SK-N-SH (cell line): ENCODE data around the gene DPP10. TPM values are rescaled to one million over a fixed set of nuclear protein-coding genes. Genes with fewer than 3 reads are reported as not detected.

Experiments
- CTCF ChIA-PET: fragments of 300-600, 350-600 bp; formaldehyde crosslinking; extraction: SDS; loops from one replicate; lab custom pipeline; 2021; lab: Yijun Ruan, JAX
- POLR2A ChIA-PET: fragments of 350-600 bp; sonication (Branson Sonifier 250); formaldehyde crosslinking; extraction: SDS; loops from one replicate; lab custom pipeline; 2020; ENCODE audit warnings: antibody characterized with exemption, inconsistent platforms; lab: Yijun Ruan, JAX
- DNase-seq: peaks from one replicate; pipeline ENCODE4 v3.0.0; 2012
- H2AFZ ChIP-seq: fragments of 200-600 bp; sonication (generic); 2 replicates; pipeline ENCODE4 v1.8.1; 2016; ENCODE audit warnings: antibody characterized with exemption, mild to moderate bottlenecking, low read depth
- H3F3A ChIP-seq: fragments of 200-600 bp; sonication (generic); replicated peaks from 2 replicates; pipeline ENCODE3; 2016; ENCODE audit warnings: antibody characterized with exemption, mild to moderate bottlenecking; ENCODE audit not compliant: insufficient read depth
- H3K27ac ChIP-seq, 2 experiments: fragments of 200-500 bp in 1 of 2; fragments of 200-600 bp in 1 of 2; sonication (Bioruptor generic) in 1 of 2; sonication (generic), shearing (Covaris generic) in 1 of 2; 2 replicates each; pipeline versions ENCODE4 v1.5.1 to v1.6.1; 2014 to 2016; ENCODE audit warnings: low read depth in 2 of 2, inconsistent platforms in 1 of 2, low read length in 1 of 2, mild to moderate bottlenecking in 1 of 2, mixed read lengths in 1 of 2
- H3K27me3 ChIP-seq: fragments of 200-600 bp; sonication (generic), shearing (Covaris generic); 2 replicates; pipeline ENCODE4 v1.6.1; 2016; ENCODE audit warnings: mixed run types; ENCODE audit not compliant: insufficient read depth
- H3K36me3 ChIP-seq, 2 experiments: fragments of 200-500 bp in 1 of 2; fragments of 200-600 bp in 1 of 2; sonication (Bioruptor generic) in 1 of 2; sonication (generic) in 1 of 2; replicated peaks in 1 of 2; 2 replicates each; pipeline versions ENCODE3 to v1.5.1; 2014 to 2016; ENCODE audit warnings: low read length in 1 of 2, mild to moderate bottlenecking in 1 of 2; ENCODE audit not compliant: insufficient read depth in 2 of 2, control insufficient read depth in 1 of 2
- H3K4me1 ChIP-seq, 2 experiments: fragments of 200-500 bp in 1 of 2; fragments of 200-600 bp in 1 of 2; sonication (Bioruptor generic) in 1 of 2; sonication (generic), shearing (Covaris generic) in 1 of 2; 2 replicates each; pipeline versions ENCODE4 v1.5.1 to v1.6.1; 2014 to 2016; ENCODE audit warnings: low read depth in 1 of 2, low read length in 1 of 2, mixed run types in 1 of 2; ENCODE audit not compliant: insufficient read depth in 2 of 2, control insufficient read depth in 1 of 2
- H3K4me2 ChIP-seq: fragments of 200-600 bp; sonication (generic), shearing (Covaris generic); 2 replicates; pipeline ENCODE4 v1.6.1; 2017; ENCODE audit warnings: mixed run types
- H3K4me3 ChIP-seq, 2 experiments: fragments of 200-500 bp in 1 of 2; fragments of 200-600 bp in 1 of 2; sonication (Bioruptor generic) in 1 of 2; sonication (generic), shearing (Covaris generic) in 1 of 2; 2 replicates each; pipeline versions ENCODE4 v1.5.1 to v1.8.1; 2014 to 2016; ENCODE audit warnings: low read depth in 2 of 2, inconsistent platforms in 1 of 2, low read length in 1 of 2, mild to moderate bottlenecking in 1 of 2, mixed read lengths in 1 of 2, moderate library complexity in 1 of 2
- H3K79me2 ChIP-seq: fragments of 200-600 bp; sonication (generic); 2 replicates; pipeline ENCODE4 v1.8.1; 2017; ENCODE audit warnings: mild to moderate bottlenecking; ENCODE audit not compliant: insufficient read depth
- H3K9ac ChIP-seq: fragments of 200-600 bp; sonication (generic); 2 replicates; pipeline ENCODE4 v1.6.1; 2017; ENCODE audit warnings: mixed run types
- H3K9me2 ChIP-seq: fragments of 200-600 bp; sonication (generic); 2 replicates; pipeline ENCODE4 v1.6.1; 2017; ENCODE audit warnings: mixed run types
- H3K9me3 ChIP-seq: fragments of 200-600 bp; sonication (generic); 2 replicates; pipeline ENCODE4 v1.6.1; 2017; ENCODE audit warnings: mixed run types, mild to moderate bottlenecking, moderate library complexity
- H4K20me1 ChIP-seq: fragments of 200-600 bp; sonication (generic); 2 replicates; pipeline ENCODE4 v1.6.1; 2017; ENCODE audit warnings: mild to moderate bottlenecking, mixed run types; ENCODE audit not compliant: insufficient read depth
- CHD2 ChIP-seq: fragments of 150-350 bp; IDR thresholded peaks from 2 replicates; pipeline ENCODE4 v1.6.1; 2018; ENCODE audit warnings: low read length; ENCODE audit not compliant: partially characterized antibody
- ELF1 ChIP-seq: IDR thresholded peaks from 2 replicates; pipeline ENCODE4 v1.4.0; 2012
- EP300 ChIP-seq, 2 experiments: IDR thresholded peaks; 2 replicates each; pipeline versions ENCODE4 v1.4.0 to v1.6.1; 2012; ENCODE audit warnings: borderline replicate concordance in 1 of 2, low read depth in 1 of 2, low read length in 1 of 2
- EZH2phosphoT487 ChIP-seq: fragments of 200-600 bp; sonication (generic); IDR thresholded peaks from 2 replicates; pipeline ENCODE4 v1.6.1; 2017; ENCODE audit warnings: low read depth, mixed run types, mild to moderate bottlenecking, antibody characterized with exemption, moderate library complexity, borderline replicate concordance
- FOSL2 ChIP-seq: IDR thresholded peaks from 2 replicates; pipeline ENCODE4 v1.4.0; 2012; ENCODE audit warnings: low read depth, mild to moderate bottlenecking, moderate library complexity, borderline replicate concordance
- GATA2 ChIP-seq: sonication (generic); formaldehyde crosslinking; IDR thresholded peaks from 2 replicates; pipeline ENCODE4 v1.5.0; 2020; ENCODE audit warnings: mild to moderate bottlenecking, missing genetic modification reagents
- NRF1 ChIP-seq: IDR thresholded peaks from 2 replicates; pipeline ENCODE4 v1.6.1; 2012; ENCODE audit warnings: low read depth, mild to moderate bottlenecking, low read length
- POLR2AphosphoS5 ChIP-seq: IDR thresholded peaks from 2 replicates; pipeline ENCODE4 v1.6.1; 2012; ENCODE audit warnings: low read depth, low read length
- REST ChIP-seq: IDR thresholded peaks from 2 replicates; pipeline ENCODE4 v1.6.1; 2012; ENCODE audit warnings: mild to moderate bottlenecking, low read depth, low read length, moderate library complexity
- RXRA ChIP-seq: IDR thresholded peaks from 2 replicates; pipeline ENCODE4 v1.4.0; 2012; ENCODE audit warnings: low read depth, mild to moderate bottlenecking, borderline replicate concordance
- SIN3A ChIP-seq: IDR thresholded peaks from 2 replicates; pipeline ENCODE4 v1.6.1; 2012; ENCODE audit warnings: low read depth, mild to moderate bottlenecking, low read length, moderate library complexity, borderline replicate concordance
- TAF1 ChIP-seq: IDR thresholded peaks from 2 replicates; pipeline ENCODE4 v1.6.1; 2012; ENCODE audit warnings: low read depth, mild to moderate bottlenecking, low read length, moderate library complexity, borderline replicate concordance
- TEAD4 ChIP-seq: IDR thresholded peaks from 2 replicates; pipeline ENCODE4 v1.4.0; 2012; ENCODE audit warnings: mild to moderate bottlenecking, borderline replicate concordance; ENCODE audit not compliant: insufficient read depth
- YY1 ChIP-seq: IDR thresholded peaks from 2 replicates; pipeline ENCODE4 v1.4.0; 2012; ENCODE audit warnings: low read depth, mild to moderate bottlenecking
- WGBS: methylation state at CpG from one replicate; pipeline ENCODE4 v1.1.6; 2017; ENCODE audit warnings: low lambda C conversion rate; 5-methylcytosine and 5-hydroxymethylcytosine counted together
- polyA plus RNA-seq, 3 experiments: library from polyadenylated mRNA; depleted of rRNA; stranded (reverse); fragments of >200 nt; gene quantifications; 2 replicates each; pipeline ENCODE4 v1.2.3, GENCODE V29; 2012
- TF ChIP-seq, protein P1 (sequence below): fragments of 150-350 bp; IDR thresholded peaks from 2 replicates; pipeline ENCODE4 v1.6.1; 2016; ENCODE audit warnings: mild to moderate bottlenecking, low read depth, low read length
- TF ChIP-seq, protein P2 (sequence below): IDR thresholded peaks from 2 replicates; pipeline ENCODE4 v1.4.0; 2012; ENCODE audit warnings: low read depth
- TF ChIP-seq, protein P3 (sequence below): IDR thresholded peaks from 2 replicates; pipeline ENCODE4; 2012
- TF ChIP-seq, protein P4 (sequence below): IDR thresholded peaks from 2 replicates; pipeline ENCODE4 v1.4.0; 2012; ENCODE audit warnings: low read depth, borderline replicate concordance

DPP10 gene
- polyA plus RNA-seq, 1 of the 3 experiments (the other 2 are of a cell fraction): not detected

DNA sequence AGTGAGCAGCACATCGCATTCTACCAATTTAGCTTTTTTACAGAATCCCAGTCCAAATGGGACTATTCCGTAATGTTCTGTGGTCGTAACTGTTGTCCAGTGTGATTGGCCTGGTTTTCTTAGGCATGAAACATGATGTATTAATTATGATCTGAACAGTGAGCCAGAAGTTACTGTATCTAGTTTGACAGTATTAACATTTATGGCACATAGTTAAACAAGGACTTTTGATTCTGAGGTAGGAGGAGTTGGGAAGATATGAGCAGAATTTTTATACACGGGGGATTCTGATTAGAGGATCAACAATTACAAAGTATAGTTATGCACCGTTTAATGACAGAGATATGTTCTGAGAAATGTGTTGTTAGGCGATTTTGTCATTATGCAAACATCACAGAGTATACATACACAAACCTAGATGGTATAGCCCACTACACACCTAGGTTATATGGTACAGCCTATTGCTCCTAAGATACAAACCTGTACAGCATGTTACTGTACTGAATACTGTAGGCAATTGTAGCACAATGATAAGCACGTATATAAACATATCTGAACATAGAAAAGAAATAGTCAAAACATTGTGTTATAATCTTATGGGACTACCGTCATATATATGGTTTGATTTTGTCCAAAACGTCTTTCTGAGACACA is 85.0 kb downstream of the DPP10 start:
- Histone ChIP-seq H3K9ac (no peak overlapping the region), H3K9me2 (no peaks in the 10 kb centered on the region), H3K27me3 (no peaks in the 10 kb centered on the region), H3K79me2 (no peaks in the 10 kb centered on the region), H3K36me3 (no peaks in the 10 kb centered on the region), H3K9me3 (no peaks in the 10 kb centered on the region), H3K4me2 (no peak overlapping the region), H3F3A (no peaks in the 10 kb centered on the region), H4K20me1 (no peaks in the 10 kb centered on the region), H2AFZ (no peak overlapping the region), H3K4me1 (no peaks in the 10 kb centered on the region), H3K4me3 (no peak overlapping the region), H3K27ac (no peak overlapping the region)
- TF ChIP-seq, protein P1, sequence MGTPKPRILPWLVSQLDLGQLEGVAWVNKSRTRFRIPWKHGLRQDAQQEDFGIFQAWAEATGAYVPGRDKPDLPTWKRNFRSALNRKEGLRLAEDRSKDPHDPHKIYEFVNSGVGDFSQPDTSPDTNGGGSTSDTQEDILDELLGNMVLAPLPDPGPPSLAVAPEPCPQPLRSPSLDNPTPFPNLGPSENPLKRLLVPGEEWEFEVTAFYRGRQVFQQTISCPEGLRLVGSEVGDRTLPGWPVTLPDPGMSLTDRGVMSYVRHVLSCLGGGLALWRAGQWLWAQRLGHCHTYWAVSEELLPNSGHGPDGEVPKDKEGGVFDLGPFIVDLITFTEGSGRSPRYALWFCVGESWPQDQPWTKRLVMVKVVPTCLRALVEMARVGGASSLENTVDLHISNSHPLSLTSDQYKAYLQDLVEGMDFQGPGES: no peak
- TF ChIP-seq, protein P2, sequence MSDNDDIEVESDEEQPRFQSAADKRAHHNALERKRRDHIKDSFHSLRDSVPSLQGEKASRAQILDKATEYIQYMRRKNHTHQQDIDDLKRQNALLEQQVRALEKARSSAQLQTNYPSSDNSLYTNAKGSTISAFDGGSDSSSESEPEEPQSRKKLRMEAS: no peak
- no peak for TF ChIP-seq GATA2 (CRISPR knock-in tag)
- TF ChIP-seq YY1: no peak
- no peak for TF ChIP-seq NRF1
- TF ChIP-seq EZH2phosphoT487: no peak
- no peak for TF ChIP-seq EP300 (IDR thresholded peaks at IDR 0.05; ENCODE audit: borderline replicate concordance in 1 of 2, low read depth in 1 of 2, low read length in 1 of 2)
- TF ChIP-seq CHD2: no peak
- TF ChIP-seq, protein P3, sequence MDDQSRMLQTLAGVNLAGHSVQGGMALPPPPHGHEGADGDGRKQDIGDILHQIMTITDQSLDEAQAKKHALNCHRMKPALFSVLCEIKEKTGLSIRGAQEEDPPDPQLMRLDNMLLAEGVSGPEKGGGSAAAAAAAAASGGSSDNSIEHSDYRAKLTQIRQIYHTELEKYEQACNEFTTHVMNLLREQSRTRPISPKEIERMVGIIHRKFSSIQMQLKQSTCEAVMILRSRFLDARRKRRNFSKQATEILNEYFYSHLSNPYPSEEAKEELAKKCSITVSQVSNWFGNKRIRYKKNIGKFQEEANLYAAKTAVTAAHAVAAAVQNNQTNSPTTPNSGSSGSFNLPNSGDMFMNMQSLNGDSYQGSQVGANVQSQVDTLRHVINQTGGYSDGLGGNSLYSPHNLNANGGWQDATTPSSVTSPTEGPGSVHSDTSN: no peak
- TF ChIP-seq POLR2AphosphoS5: no peak
- TF ChIP-seq ELF1: no peak
- TF ChIP-seq TAF1: no peak
- no peak for TF ChIP-seq TEAD4
- TF ChIP-seq REST: no peak
- TF ChIP-seq SIN3A: no peak
- no peak for TF ChIP-seq FOSL2
- no peak for TF ChIP-seq RXRA
- TF ChIP-seq, protein P4, sequence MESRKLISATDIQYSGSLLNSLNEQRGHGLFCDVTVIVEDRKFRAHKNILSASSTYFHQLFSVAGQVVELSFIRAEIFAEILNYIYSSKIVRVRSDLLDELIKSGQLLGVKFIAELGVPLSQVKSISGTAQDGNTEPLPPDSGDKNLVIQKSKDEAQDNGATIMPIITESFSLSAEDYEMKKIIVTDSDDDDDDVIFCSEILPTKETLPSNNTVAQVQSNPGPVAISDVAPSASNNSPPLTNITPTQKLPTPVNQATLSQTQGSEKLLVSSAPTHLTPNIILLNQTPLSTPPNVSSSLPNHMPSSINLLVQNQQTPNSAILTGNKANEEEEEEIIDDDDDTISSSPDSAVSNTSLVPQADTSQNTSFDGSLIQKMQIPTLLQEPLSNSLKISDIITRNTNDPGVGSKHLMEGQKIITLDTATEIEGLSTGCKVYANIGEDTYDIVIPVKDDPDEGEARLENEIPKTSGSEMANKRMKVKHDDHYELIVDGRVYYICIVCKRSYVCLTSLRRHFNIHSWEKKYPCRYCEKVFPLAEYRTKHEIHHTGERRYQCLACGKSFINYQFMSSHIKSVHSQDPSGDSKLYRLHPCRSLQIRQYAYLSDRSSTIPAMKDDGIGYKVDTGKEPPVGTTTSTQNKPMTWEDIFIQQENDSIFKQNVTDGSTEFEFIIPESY: no peak
- POLR2A ChIA-PET: no interaction called here
- CTCF ChIA-PET: no interaction called here
- no peak for DNase-seq
- WGBS: 7% methylated on average over 9 of the region's 9 CpGs
